Activated CD8-positive, alpha-beta memory T cell treated with anti-CD3 and anti-CD28 coated beads, Interleukin-2, amount 50 U/mL, for 48 hours (primary cell): ENCODE measurements around the gene TMEM121.
"Not testable (repeated sequence)": the region's sequence is repeated elsewhere in the genome, so short reads cannot be mapped to it uniquely, and the experiment has no call there.

Experiments used
- DNase-seq: peaks from one replicate; pipeline ENCODE4 v3.0.0-alpha.2; 2020

Gene TMEM121

DNA sequence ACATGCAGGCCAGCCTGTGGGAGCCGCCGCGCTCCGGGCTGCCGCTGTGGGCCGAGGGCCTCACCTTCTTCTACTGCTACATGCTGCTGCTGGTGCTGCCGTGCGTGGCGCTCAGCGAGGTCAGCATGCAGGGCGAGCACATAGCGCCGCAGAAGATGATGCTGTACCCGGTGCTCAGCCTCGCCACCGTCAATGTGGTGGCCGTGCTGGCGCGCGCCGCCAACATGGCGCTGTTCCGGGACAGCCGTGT is 2.9 kb downstream of the TMEM121 start:
- no peak for DNase-seq

DNA sequence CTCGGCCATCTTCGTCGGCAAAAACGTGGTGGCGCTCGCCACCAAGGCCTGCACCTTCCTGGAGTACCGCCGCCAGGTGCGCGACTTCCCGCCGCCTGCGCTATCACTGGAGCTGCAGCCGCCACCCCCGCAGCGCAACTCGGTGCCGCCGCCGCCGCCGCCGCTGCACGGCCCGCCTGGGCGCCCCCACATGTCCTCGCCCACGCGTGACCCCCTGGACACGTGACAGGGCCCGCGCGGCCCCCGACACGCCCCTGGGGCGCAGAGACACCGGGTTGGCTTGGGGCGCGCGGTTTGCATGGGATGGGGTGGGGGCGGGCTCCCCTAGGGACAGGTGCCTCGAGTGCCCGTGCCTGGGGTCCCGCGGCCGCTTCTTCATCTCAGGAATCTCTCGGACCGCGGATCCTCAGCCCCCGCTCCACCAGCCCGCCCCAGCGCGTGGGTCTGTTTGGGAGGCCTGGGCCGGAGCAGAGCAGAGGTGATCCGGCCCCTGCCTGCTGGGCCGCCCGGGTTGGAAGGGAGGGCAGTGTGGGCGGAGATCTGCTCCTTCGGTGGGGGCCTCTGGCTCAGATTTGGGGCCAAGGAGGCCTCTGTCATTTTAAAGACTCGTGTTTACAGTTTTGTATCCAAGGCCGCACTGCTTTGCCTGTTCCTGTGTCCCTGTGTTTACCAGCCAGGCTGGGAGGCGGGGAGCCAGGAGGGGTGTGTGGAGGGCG is 3.3 kb downstream of the TMEM121 start:
- peak; percentile 73 for DNase-seq

GRCh38 chr14:105530285-105531087 is 4.1 kb downstream of the TMEM121 start:
- peak; percentile 58 for DNase-seq

GRCh38 chr14:105531088-105531893 is 4.9 kb downstream of the TMEM121 start:
- no peak for DNase-seq

- DNase-seq: no peak
Observed at GRCh38 chr14:105531894-105532623, 5.7 kb downstream of the TMEM121 start.

DNA sequence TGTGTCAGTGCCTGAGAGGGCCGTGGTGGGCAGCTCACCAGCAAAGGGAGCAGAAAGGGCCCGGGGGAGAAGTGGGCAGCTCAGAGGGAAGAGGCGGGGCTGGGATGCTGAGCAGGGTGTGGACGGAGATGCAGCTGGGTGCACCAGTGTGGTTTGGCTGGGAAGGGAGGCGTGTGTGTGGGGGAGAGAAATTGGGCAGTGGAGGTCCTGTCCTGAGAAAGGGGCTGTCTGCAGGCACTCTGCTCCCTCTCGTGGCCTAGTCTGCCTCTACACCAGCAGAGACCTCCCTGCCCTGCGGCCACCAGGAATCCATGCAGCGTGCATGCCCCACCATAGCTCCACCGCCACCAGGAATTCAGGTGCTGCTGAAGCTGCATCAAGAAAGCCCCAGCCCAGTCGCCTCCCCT is 6.4 kb downstream of the TMEM121 start:
- peak; percentile 62 for DNase-seq

DNA sequence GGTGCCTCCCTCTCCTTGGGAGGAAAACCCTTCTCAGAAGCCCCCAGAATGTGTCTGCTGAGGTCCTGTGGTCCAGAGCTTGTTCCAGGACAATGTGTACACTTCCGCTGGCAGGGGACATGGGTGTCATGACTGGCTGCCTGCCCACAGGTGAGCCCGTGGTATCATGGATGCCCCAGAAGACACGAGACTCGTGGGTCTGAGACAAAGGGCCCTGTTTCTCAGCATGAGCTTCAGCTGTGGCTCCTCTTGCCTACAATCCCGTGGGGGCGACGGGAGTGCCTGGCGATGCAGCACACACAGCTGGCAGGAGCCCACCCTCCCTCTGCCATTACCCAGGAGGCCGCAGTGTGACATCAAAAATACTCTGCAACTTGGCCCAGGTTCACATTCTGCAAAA is 7.0 kb downstream of the TMEM121 start:
- DNase-seq: no peak

- DNase-seq: no peak
Observed at GRCh38 chr14:105533811-105534498, 7.6 kb downstream of the TMEM121 start.

GRCh38 chr14:105534586-105534985 is 8.2 kb downstream of the TMEM121 start:
- no peak for DNase-seq

DNA sequence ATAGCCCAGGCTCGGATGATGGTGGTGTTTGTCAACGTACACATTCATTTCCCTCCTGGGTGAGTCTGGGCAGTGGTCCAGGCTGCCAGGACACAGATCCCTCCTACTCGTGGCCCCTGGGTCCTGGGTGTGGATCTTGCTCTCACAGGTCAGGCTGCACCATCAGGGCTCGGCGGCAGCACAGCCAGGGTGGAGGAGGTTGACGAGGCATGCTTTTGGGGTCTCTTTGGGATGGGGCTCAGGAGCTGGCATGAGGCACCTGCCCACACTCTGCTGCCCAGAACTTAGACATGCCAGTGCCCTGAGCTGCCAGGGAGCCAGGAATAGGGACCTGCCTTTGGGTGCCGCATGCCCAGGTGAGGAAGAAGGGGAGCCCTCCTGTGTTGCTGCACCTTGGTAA is 9.7 kb downstream of the TMEM121 start:
- DNase-seq: no peak

- DNase-seq: no peak
Observed at GRCh38 chr14:105536691-105537579, 10.6 kb downstream of the TMEM121 start.

- peak; percentile 94 for DNase-seq
Observed at GRCh38 chr14:105537580-105538474, 11.4 kb downstream of the TMEM121 start.

DNA sequence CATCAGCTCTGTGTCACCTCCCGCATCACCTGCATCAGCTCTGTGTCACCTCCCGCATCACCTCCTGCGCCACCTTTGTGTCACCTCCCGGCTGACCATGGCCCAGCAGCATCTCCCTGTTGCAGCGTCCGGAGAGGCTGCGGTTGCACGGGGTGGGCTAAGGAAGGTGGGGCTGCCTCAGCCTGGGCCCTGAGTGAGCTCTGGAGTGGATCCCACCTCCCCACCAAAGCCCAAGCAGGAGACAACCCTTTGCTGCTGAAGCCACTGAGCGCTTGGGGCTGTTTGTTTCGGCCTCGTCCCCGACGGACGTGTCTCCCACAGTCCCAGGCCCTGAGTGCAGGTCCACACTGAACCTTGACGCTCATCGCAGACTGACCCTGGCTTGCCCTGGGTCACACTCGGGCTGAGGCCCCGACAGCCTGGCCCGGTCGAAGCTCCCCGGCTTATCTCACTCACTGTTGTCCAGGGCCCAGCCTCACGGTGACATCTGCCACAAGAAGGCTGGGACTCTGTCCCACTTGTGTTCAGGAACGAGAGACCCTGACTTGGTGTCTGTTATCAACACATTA is 12.2 kb downstream of the TMEM121 start:
- DNase-seq: no peak

GRCh38 chr14:105540811-105541210 is 14.4 kb downstream of the TMEM121 start:
- DNase-seq: no peak

DNA sequence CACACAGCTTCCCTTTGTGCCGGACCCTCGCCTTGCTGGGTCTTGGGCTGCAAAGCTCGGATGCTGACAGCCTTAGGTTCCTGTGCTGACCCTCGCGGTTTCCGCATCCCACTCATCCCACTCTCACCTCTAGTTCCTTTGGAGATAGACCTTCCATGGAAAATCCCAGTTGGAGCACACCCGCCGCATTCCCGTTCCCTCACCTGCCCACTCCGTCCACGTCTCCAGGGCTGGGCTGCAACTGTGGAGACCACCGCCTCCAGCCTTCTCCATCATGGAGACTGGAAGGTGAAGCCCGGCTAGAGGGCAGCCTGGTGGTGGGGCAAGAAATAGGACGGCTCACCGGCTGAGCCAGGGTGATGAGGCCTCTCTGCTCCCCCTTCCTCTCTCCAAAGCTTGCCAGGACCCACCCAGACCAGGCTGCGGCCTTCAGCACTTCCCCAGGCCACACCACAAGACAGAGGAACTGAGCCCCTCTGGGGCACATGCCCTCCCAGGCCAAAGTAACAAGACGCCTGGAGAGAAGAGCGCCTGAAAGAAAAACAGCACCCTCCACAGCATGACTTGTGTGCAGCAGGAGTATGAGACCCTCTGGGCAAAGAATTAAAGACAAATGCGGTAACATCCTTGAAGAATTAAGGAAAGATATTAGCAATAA is 15.0 kb downstream of the TMEM121 start:
- no peak for DNase-seq

DNA sequence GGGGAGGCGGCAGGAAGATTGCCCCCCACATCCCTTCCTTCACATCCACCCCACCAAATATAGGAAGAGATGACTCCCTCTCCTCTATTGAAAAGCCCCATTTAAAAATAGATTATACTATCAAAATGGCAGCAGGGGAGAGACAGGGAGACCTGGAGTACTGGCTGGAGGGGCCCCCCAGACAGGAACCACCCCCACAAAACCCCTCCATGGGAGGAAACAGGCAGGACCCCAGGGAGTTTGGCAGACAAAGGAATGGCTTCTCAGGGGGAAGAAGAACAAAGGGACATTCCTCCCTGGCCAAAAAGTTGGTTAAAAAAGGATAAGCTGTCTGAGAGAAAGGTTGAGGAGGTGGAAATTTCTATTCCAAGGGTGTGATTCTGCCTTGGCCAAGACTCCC is 19.3 kb downstream of the TMEM121 start:
- DNase-seq: not testable (repeated sequence)

DNA sequence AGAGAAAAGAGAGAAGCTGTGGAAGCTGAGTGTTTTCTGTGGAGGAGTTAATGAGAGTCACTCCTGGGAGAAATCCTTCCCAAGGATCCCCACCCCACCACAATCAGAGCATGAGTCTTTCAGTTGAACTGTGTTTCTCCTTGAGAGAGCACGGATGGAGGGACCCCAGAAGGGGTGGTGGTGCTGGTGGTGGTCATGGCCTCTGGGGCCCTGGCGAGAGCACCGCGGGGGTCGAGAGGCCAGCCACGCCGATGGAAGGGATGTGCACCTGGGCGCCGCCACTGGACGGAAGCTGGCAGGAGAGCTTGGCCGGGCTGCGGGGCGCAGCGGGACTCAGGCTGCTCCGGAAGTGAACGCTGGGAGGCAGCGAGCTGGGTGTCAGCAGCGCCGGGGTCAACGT is 20.0 kb downstream of the TMEM121 start:
- not testable (repeated sequence) for DNase-seq

GRCh38 chr14:105547072-105547471 is 20.7 kb downstream of the TMEM121 start:
- not testable (repeated sequence) for DNase-seq

DNA sequence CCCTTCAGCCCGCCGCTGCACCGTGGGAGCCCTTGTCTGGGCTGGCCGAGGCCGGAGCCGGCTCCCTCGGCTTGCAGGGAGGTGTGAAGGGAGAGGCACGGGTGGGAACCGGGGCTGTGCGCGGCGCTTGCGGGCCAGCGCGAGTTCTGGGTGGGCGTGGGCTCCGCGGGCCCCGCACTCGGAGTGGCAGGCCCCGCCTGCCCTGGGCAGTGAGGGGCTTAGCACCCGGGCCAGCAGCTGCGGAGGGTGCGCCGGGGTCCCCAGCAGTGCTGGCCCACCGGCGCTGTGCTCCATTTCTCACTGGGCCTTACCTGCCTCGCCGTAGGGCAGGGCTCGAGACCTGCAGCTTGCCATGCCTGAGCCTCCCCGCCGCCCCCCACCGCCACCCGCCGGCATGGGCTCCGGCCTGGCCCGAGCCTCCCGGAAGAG is 21.4 kb downstream of the TMEM121 start:
- no peak for DNase-seq
